Measurements from ENCODE around the gene CDIP1. TPM values are rescaled to one million over a fixed set of nuclear protein-coding genes. Genes with fewer than 3 reads are reported as not detected.
A peak's percentile ranks its signal among the peaks of the same experiment; 100 is the strongest.

The CDIP1 gene
- total and polyA plus RNA-seq, 10 of the 15 experiments (the other 5 are each of a cell fraction or from before 2014, with no cell fraction given), result 6.1 to 32.4 (median 13.6) TPM

- no peak for TF ChIP-seq SMC3 (IDR thresholded peaks at IDR 0.05; ENCODE audit: borderline replicate concordance, low read length)
- TF ChIP-seq ATF2 (IDR thresholded peaks at IDR 0.05; ENCODE audit: low read length), result 0 out of 2 replicates have a peak, but pooled peaks have one; percentile 26
- peak; percentile 75 for TF ChIP-seq EED (IDR thresholded peaks at IDR 0.05; ENCODE audit: low read depth)
- TF ChIP-seq TAF1 (IDR thresholded peaks at IDR 0.05; ENCODE audit: borderline replicate concordance, low read depth, low read length), result no peak
- no peak for TF ChIP-seq HDGF (IDR thresholded peaks at IDR 0.05)
- TF ChIP-seq EGR1 (IDR thresholded peaks at IDR 0.05; ENCODE audit: borderline replicate concordance in 1 of 2, low read depth in 2 of 2, low read length in 2 of 2), result no peak
- TF ChIP-seq MTA2 (IDR thresholded peaks at IDR 0.05; ENCODE audit: low read depth), result 0 out of 2 replicates have a peak, but pooled peaks have one; percentile 33
- no peak for TF ChIP-seq PML (IDR thresholded peaks at IDR 0.05; ENCODE audit: low read length)
Measured at GRCh38 chr16:4515611-4516233, 22.9 kb downstream of the CDIP1 start (continued).

- DNase-seq (ENCODE audit: low read depth, low spot score), result no peak
- Histone ChIP-seq H3K4me2 (ENCODE audit: control insufficient read depth, insufficient read depth) (peak overlapping the region; percentile 36), H3K4me3 (peak overlapping the region; percentile 16; the same call in 1 of the 2 replicates), H3K36me3 (ENCODE audit: control insufficient read depth in 2 of 2, insufficient read depth in 2 of 2, low read length in 1 of 2) (peaks cover 12 to 38% of the 10 kb centered on the region in 2 experiments; a peak in 3 of 4 replicates), H3K27me3 (replicated peaks in 1 of 2; ENCODE audit: control insufficient read depth in 2 of 2, insufficient read depth in 2 of 2, low read length in 1 of 2) (no peaks in the 10 kb centered on the region), H4K20me1 (ENCODE audit: control insufficient read depth, insufficient read depth) (no peaks in the 10 kb centered on the region), H3K79me2 (ENCODE audit: control insufficient read depth, insufficient read depth, low read length) (no peaks in the 10 kb centered on the region; the same call in 1 of the 2 replicates), H3K4me1 (ENCODE audit: control insufficient read depth, insufficient read depth, low read length) (peaks cover 23% of the 10 kb centered on the region), H3K9me3 (replicated peaks; ENCODE audit: control insufficient read depth, insufficient read depth, low read length) (no peaks in the 10 kb centered on the region), H3K27ac (ENCODE audit: control insufficient read depth, insufficient read depth) (peak overlapping the region; percentile 77), H3K9ac (ENCODE audit: control insufficient read depth, insufficient read depth, low read length) (peak overlapping the region; percentile 69), H2AFZ (ENCODE audit: control insufficient read depth, low read depth, low read length) (no peak overlapping the region)
- no TSS peak for BruUV-seq (replicated peaks)
- ChIA-PET CTCF (interaction anchor here (0.9 to 6.7 kb wide), 6 partner anchors 9 to 109 kb away, joined by 4 to 65 read pairs (median 14); partner anchors contain the start of genes CDIP1 and MGRN1), RAD21 (ENCODE audit: unreplicated experiment) (interaction anchor here (0.8 to 1.8 kb wide), 6 partner anchors 8 to 71 kb away, joined by 3 to 12 read pairs (median 3); partner anchors contain the start of gene HMOX2), POLR2A (interaction anchor here (0.5 to 2.7 kb wide), 4 partner anchors 9 to 487 kb away, joined by 3 to 6 read pairs (median 4); no protein-coding TSS in a partner anchor), SMC1A (ENCODE audit: uncharacterized antibody, unreplicated experiment) (interaction anchor here (0.8 to 2.3 kb wide), 13 partner anchors 8 to 127 kb away, joined by 3 to 11 read pairs (median 4); partner anchors contain the start of gene NMRAL1)
- FAIRE-seq, result no peak
- WGBS (ENCODE audit: insufficient coverage, insufficient replicate concordance, low lambda C conversion rate, missing lambda C conversion rate), result 33% methylated on average over 7 of the region's 7 CpGs
- intact Hi-C loops (cut with micrococcal nuclease; ENCODE audit: unreplicated experiment), result loop anchor here (10.0 kb wide), 2 partner anchors 100 to 440 kb away; partner anchors contain the start of genes SEC14L5 and UBALD1
- in situ Hi-C loops (cut with MboI), result loop anchor here (10.0 kb wide), 1 partner anchor 440 kb away; the partner anchor contains the start of gene SEC14L5
- ATAC-seq, result peak; percentile 24
- TF ChIP-seq POLR2A (IDR thresholded peaks at IDR 0.05; ENCODE audit: low read depth, low read length) (peak; percentile 40), USF1 (IDR thresholded peaks at IDR 0.05; ENCODE audit: borderline replicate concordance, extremely low read length, insufficient read depth, low read depth, low read length) (no peak), ETV6 (conservative IDR thresholded peaks at IDR 0.05 in 1 of 2, IDR thresholded peaks at IDR 0.05 in 1 of 2; ENCODE audit: borderline replicate concordance in 1 of 2, low read depth in 1 of 2) (no peak), RFX5 (IDR thresholded peaks at IDR 0.05; ENCODE audit: low read depth, low read length) (no peak), IRF3 (IDR thresholded peaks at IDR 0.05) (no peak), CREM (IDR thresholded peaks at IDR 0.05; ENCODE audit: low read depth) (no peak), HDAC6 (IDR thresholded peaks at IDR 0.05; ENCODE audit: unreplicated experiment) (no peak), CEBPB (IDR thresholded peaks at IDR 0.05; ENCODE audit: borderline replicate concordance in 1 of 2, low read depth in 2 of 2, low read length in 2 of 2) (no peak), USF2 (IDR thresholded peaks at IDR 0.05; ENCODE audit: borderline replicate concordance, low read depth, low read length) (no peak), ATF7 (IDR thresholded peaks at IDR 0.05; ENCODE audit: low read depth) (no peak), IRF4 (IDR thresholded peaks at IDR 0.05; ENCODE audit: low read depth, low read length) (no peak)
Measured at GRCh38 chr16:4514606-4515005, 24.0 kb downstream of the CDIP1 start.

Measured in GM12878 (cell line).